Suprapubic skin (tissue), 4 donors: ENCODE data around the gene PAFAH1B1. TPM values are rescaled to one million over a fixed set of nuclear protein-coding genes. Genes with fewer than 3 reads are reported as not detected.
"Not testable (repeated sequence)": the region's sequence is repeated elsewhere in the genome, so short reads cannot be mapped to it uniquely, and the experiment has no call there.

Experiments used
- DNase-seq, 2 donors: peaks; one replicate each; pipeline ENCODE4 v3.0.0-alpha.2; 2019; ENCODE audit warnings: low spot score in 2 of 2
- H3K27ac ChIP-seq: fragments of 200-600 bp; sonication (generic); one replicate; pipeline ENCODE4 v1.5.1; 2019
- H3K27me3 ChIP-seq: fragments of 200-600 bp; sonication (generic); one replicate; pipeline ENCODE4 v1.5.1; 2019
- H3K36me3 ChIP-seq: fragments of 200-600 bp; sonication (generic); one replicate; pipeline ENCODE4 v1.5.1; 2019
- H3K4me1 ChIP-seq: fragments of 200-600 bp; sonication (generic); one replicate; pipeline ENCODE4 v1.5.1; 2019
- H3K4me3 ChIP-seq: fragments of 200-600 bp; sonication (generic); one replicate; pipeline ENCODE4 v1.5.1; 2019; ENCODE audit warnings: mild to moderate bottlenecking
- H3K9me3 ChIP-seq: fragments of 200-600 bp; sonication (generic); one replicate; pipeline ENCODE4 v1.5.1; 2019
- CTCF ChIP-seq, 2 donors: fragments of 200-600 bp in 1 of 2; fragments of 450-650 bp in 1 of 2; sonication (generic) in 1 of 2; IDR thresholded peaks; one replicate each; pipeline ENCODE4 v1.5.1; 2016 to 2019; ENCODE audit warnings: antibody characterized with exemption in 2 of 2, mild to moderate bottlenecking in 1 of 2, moderate library complexity in 1 of 2
- EP300 ChIP-seq: sonication (generic); formaldehyde crosslinking; IDR thresholded peaks from one replicate; pipeline ENCODE4 v1.6.1; 2017; ENCODE audit warnings: antibody characterized with exemption
- POLR2A ChIP-seq, 2 donors: fragments of 450-650 bp; IDR thresholded peaks; one replicate each; pipeline ENCODE4 v1.6.1; 2017; ENCODE audit warnings: antibody characterized with exemption in 2 of 2, mild to moderate bottlenecking in 2 of 2, moderate library complexity in 2 of 2
- POLR2AphosphoS5 ChIP-seq, 3 donors: sonication (generic); formaldehyde crosslinking; IDR thresholded peaks; one replicate each; pipeline ENCODE4 v1.6.1; 2017; ENCODE audit warnings: antibody characterized with exemption in 3 of 3
- WGBS: methylation state at CpG from one replicate; pipeline ENCODE4 v1.1.5; 2018; 5-methylcytosine and 5-hydroxymethylcytosine counted together
- total RNA-seq, 4 donors: library from RNA; depleted of rRNA; stranded (reverse); fragments of >200 nt; gene quantifications; one replicate each; pipeline ENCODE4 v1.1.0, GENCODE V29; 2016

Gene PAFAH1B1
- total RNA-seq, 4 donors from 2014 or later = 97.4 to 283 (median 125) TPM

- Histone ChIP-seq H3K27ac (no peak overlapping the region), H3K9me3 (no peaks in the 10 kb centered on the region), H3K4me3 (no peak overlapping the region), H3K36me3 (peaks cover 12% of the 10 kb centered on the region), H3K27me3 (no peaks in the 10 kb centered on the region), H3K4me1 (peaks cover 5% of the 10 kb centered on the region)
- DNase-seq = no peak
- WGBS = 0% methylated on average over 1 of the region's 1 CpG
- no peak for TF ChIP-seq POLR2A (IDR thresholded peaks at IDR 0.05)
- TF ChIP-seq CTCF (IDR thresholded peaks at IDR 0.05) = no peak
- no peak for TF ChIP-seq EP300
- no peak for TF ChIP-seq POLR2AphosphoS5 (IDR thresholded peaks at IDR 0.05)
Observed at GRCh38 chr17:2656283-2656682, 62.8 kb downstream of the PAFAH1B1 start.

GRCh38 chr17:2659337-2659736, 65.9 kb downstream of the PAFAH1B1 start:
- H3K27me3 ChIP-seq, H3K27ac ChIP-seq, H3K4me1 ChIP-seq, DNase-seq, H3K4me3 ChIP-seq, H3K36me3 ChIP-seq, H3K9me3 ChIP-seq: not testable (repeated sequence)
- 41% methylated on average over 8 of the region's 8 CpGs for WGBS

- not testable (repeated sequence) for H3K9me3 ChIP-seq, H3K36me3 ChIP-seq, H3K27ac ChIP-seq, DNase-seq, H3K4me1 ChIP-seq, H3K27me3 ChIP-seq, H3K4me3 ChIP-seq
- WGBS = 91% methylated on average over 4 of the region's 4 CpGs
Observed at GRCh38 chr17:2660410-2660809, 67.0 kb downstream of the PAFAH1B1 start.

- H3K27me3 ChIP-seq = no peaks in the 10 kb centered on the region
- H3K36me3 ChIP-seq = peaks cover 77% of the 10 kb centered on the region
- no peaks in the 10 kb centered on the region for H3K9me3 ChIP-seq
- DNase-seq = no peak
- 88% methylated on average over 5 of the region's 5 CpGs for WGBS
- H3K27ac ChIP-seq = no peak overlapping the region
- no peak for TF ChIP-seq POLR2AphosphoS5 (IDR thresholded peaks at IDR 0.05)
- TF ChIP-seq EP300 = no peak
- TF ChIP-seq POLR2A (IDR thresholded peaks at IDR 0.05) = no peak
- no peak for TF ChIP-seq CTCF (IDR thresholded peaks at IDR 0.05)
- H3K4me1 ChIP-seq = no peaks in the 10 kb centered on the region
- H3K4me3 ChIP-seq = no peak overlapping the region
Observed at GRCh38 chr17:2672026-2672425, 78.6 kb downstream of the PAFAH1B1 start.

- 100% methylated on average over 1 of the region's 1 CpG for WGBS
- H3K4me1 ChIP-seq, H3K4me3 ChIP-seq, H3K27ac ChIP-seq, H3K9me3 ChIP-seq, H3K27me3 ChIP-seq, DNase-seq: not testable (repeated sequence)
- peaks cover 71% of the 10 kb centered on the region for H3K36me3 ChIP-seq
Observed at GRCh38 chr17:2679247-2679646, 85.8 kb downstream of the PAFAH1B1 start.

GRCh38 chr17:2680961-2681360, 87.5 kb downstream of the PAFAH1B1 start:
- WGBS = 92% methylated on average over 2 of the region's 2 CpGs
- TF ChIP-seq POLR2A (IDR thresholded peaks at IDR 0.05) (no peak), EP300 (no peak), CTCF (IDR thresholded peaks at IDR 0.05) (no peak), POLR2AphosphoS5 (IDR thresholded peaks at IDR 0.05) (no peak)
- no peak for DNase-seq
- Histone ChIP-seq H3K9me3 (no peaks in the 10 kb centered on the region), H3K27ac (no peak overlapping the region), H3K36me3 (peaks cover 78% of the 10 kb centered on the region), H3K4me3 (no peak overlapping the region), H3K4me1 (peaks cover 2% of the 10 kb centered on the region), H3K27me3 (no peaks in the 10 kb centered on the region)

GRCh38 chr17:2681650-2682049, 88.2 kb downstream of the PAFAH1B1 start:
- Histone ChIP-seq H3K9me3 (no peaks in the 10 kb centered on the region), H3K27me3 (no peaks in the 10 kb centered on the region), H3K4me1 (peaks cover 8% of the 10 kb centered on the region), H3K36me3 (peaks cover 71% of the 10 kb centered on the region), H3K27ac (no peak overlapping the region), H3K4me3 (no peak overlapping the region)
- 92% methylated on average over 7 of the region's 7 CpGs for WGBS
- no peak for DNase-seq
- TF ChIP-seq CTCF (IDR thresholded peaks at IDR 0.05) = no peak
- TF ChIP-seq EP300 = no peak
- no peak for TF ChIP-seq POLR2AphosphoS5 (IDR thresholded peaks at IDR 0.05)
- no peak for TF ChIP-seq POLR2A (IDR thresholded peaks at IDR 0.05)
